NCI-H1417 (cell line): ENCODE data around the gene C9orf57.
"Not testable (repeated sequence)": the region's sequence is repeated elsewhere in the genome, so short reads cannot be mapped to it uniquely, and the experiment has no call there.

Source experiments
- DNase-seq, 3 experiments: peaks; one replicate each; lab custom pipeline; 2025; lab: John Stamatoyannopoulos, UW

Gene C9orf57

GRCh38 chr9:72060513-72060912 lies at the start of gene C9orf57:
Gene C9orf57 (minus strand): TSS chr9:72060613. CDS start chr9:72059331, 1,282 bp downstream.
- DNase-seq = no peak

- DNase-seq = no peak
Measured at GRCh38 chr9:72102520-72102919, 42.1 kb upstream of the C9orf57 start.

GRCh38 chr9:72095520-72095919 lies 35.1 kb upstream of the C9orf57 start:
- DNase-seq = not testable (repeated sequence)

GRCh38 chr9:72092820-72093219 lies 32.4 kb upstream of the C9orf57 start:
- DNase-seq = no peak

GRCh38 chr9:72089451-72090130 lies 29.2 kb upstream of the C9orf57 start:
- no peak for DNase-seq

GRCh38 chr9:72082536-72082935 lies 22.1 kb upstream of the C9orf57 start:
- DNase-seq = no peak

- peak in 1 of 3 experiments; percentile 17 for DNase-seq
Measured at GRCh38 chr9:72074666-72075065, 14.3 kb upstream of the C9orf57 start.

- no peak for DNase-seq
Measured at GRCh38 chr9:72065076-72065475, 4.7 kb upstream of the C9orf57 start.

GRCh38 chr9:72052122-72052521 lies 8.3 kb downstream of the C9orf57 start:
- no peak for DNase-seq

- DNase-seq = no peak
Measured at GRCh38 chr9:72048850-72049249, 11.6 kb downstream of the C9orf57 start.

- DNase-seq = no peak
Measured at GRCh38 chr9:72046630-72047456, 13.6 kb downstream of the C9orf57 start.

GRCh38 chr9:72044095-72044494 lies 16.3 kb downstream of the C9orf57 start:
- DNase-seq = no peak

- no peak for DNase-seq
Measured at GRCh38 chr9:72043576-72043975, 16.8 kb downstream of the C9orf57 start.

- DNase-seq = no peak
Measured at GRCh38 chr9:72042928-72043327, 17.5 kb downstream of the C9orf57 start.

- DNase-seq = peak in 2 of 3 experiments; percentile 20 to 53
Measured at GRCh38 chr9:72041775-72042194, 18.6 kb downstream of the C9orf57 start.

GRCh38 chr9:72041369-72041768 lies 19.0 kb downstream of the C9orf57 start:
- DNase-seq = no peak

GRCh38 chr9:72039532-72039931 lies 20.9 kb downstream of the C9orf57 start:
- no peak for DNase-seq

- peak; percentile 65 to 95 (median 83) for DNase-seq
Measured at GRCh38 chr9:72038890-72039410, 21.5 kb downstream of the C9orf57 start.

GRCh38 chr9:72038408-72038807 lies 22.0 kb downstream of the C9orf57 start:
- DNase-seq = peak in 2 of 3 experiments; percentile 88 to 98

- DNase-seq = peak in 1 of 3 experiments; percentile 25
Measured at GRCh38 chr9:72037571-72037970, 22.8 kb downstream of the C9orf57 start.

- no peak for DNase-seq
Measured at GRCh38 chr9:72030767-72031166, 29.6 kb downstream of the C9orf57 start.

- DNase-seq = no peak
Measured at GRCh38 chr9:72029986-72030385, 30.4 kb downstream of the C9orf57 start.

GRCh38 chr9:72025906-72026305 lies 34.5 kb downstream of the C9orf57 start:
- DNase-seq = no peak
